ENCODE data around the gene CSTF3. TPM values are rescaled to one million over a fixed set of nuclear protein-coding genes. Genes with fewer than 3 reads are reported as not detected.

The CSTF3 gene
- total RNA-seq, 2 experiments from 2014 or later: 31.9 to 55.7 TPM

GRCh38 chr11:33195462-33196173 lies 34.3 kb upstream of the CSTF3 start:
- POLR2A ChIA-PET: interaction anchor here (0.6 to 0.7 kb wide), 3 partner anchors 29 to 877 kb away, joined by 3 to 4 read pairs (median 3); no protein-coding TSS in a partner anchor
- Histone ChIP-seq H3K9me3 (ENCODE audit: low read length) (no peaks in the 10 kb centered on the region), H3K4me2 (ENCODE audit: low read length) (no peak overlapping the region), H3K79me2 (ENCODE audit: insufficient read depth, low read depth, low read length) (no peaks in the 10 kb centered on the region), H3K9me2 (ENCODE audit: insufficient read depth, low read length) (no peaks in the 10 kb centered on the region), H3K27ac (ENCODE audit: low read depth, low read length, poor library complexity, severe bottlenecking) (no peak overlapping the region), H3K36me3 (ENCODE audit: insufficient read depth, low read length) (no peaks in the 10 kb centered on the region), H4K20me1 (ENCODE audit: insufficient read depth, low read length) (no peaks in the 10 kb centered on the region), H2AFZ (ENCODE audit: low read length) (no peak overlapping the region), H3K4me1 (ENCODE audit: insufficient read depth, low read length, poor library complexity, severe bottlenecking) (no peaks in the 10 kb centered on the region), H3K4me3 (ENCODE audit: low read depth, low read length, poor library complexity, severe bottlenecking) (no peak overlapping the region)
- intact Hi-C loops (cut with micrococcal nuclease; ENCODE audit: unreplicated experiment): no loop called here
- DNase-seq (ENCODE audit: low spot score): no peak
- TF ChIP-seq CTCF (conservative IDR thresholded peaks at IDR 0.05; ENCODE audit: low read length): no peak
- no peak for TF ChIP-seq EZH2phosphoT487 (IDR thresholded peaks at IDR 0.05; ENCODE audit: borderline replicate concordance, low read depth, low read length)
- CTCF ChIA-PET (ENCODE audit: unreplicated experiment): no interaction called here
- no TSS peak for BruUV-seq (replicated peaks)

- Histone ChIP-seq H3K79me2 (ENCODE audit: insufficient read depth, low read depth, low read length) (no peaks in the 10 kb centered on the region), H3K4me3 (ENCODE audit: low read depth, low read length, poor library complexity, severe bottlenecking) (no peak overlapping the region), H3K4me1 (ENCODE audit: insufficient read depth, low read length, poor library complexity, severe bottlenecking) (no peaks in the 10 kb centered on the region), H3K9me3 (ENCODE audit: low read length) (no peaks in the 10 kb centered on the region), H3K9me2 (ENCODE audit: insufficient read depth, low read length) (no peaks in the 10 kb centered on the region), H2AFZ (ENCODE audit: low read length) (no peak overlapping the region), H3K4me2 (ENCODE audit: low read length) (no peak overlapping the region), H4K20me1 (ENCODE audit: insufficient read depth, low read length) (no peaks in the 10 kb centered on the region), H3K27ac (ENCODE audit: low read depth, low read length, poor library complexity, severe bottlenecking) (no peak overlapping the region), H3K36me3 (ENCODE audit: insufficient read depth, low read length) (no peaks in the 10 kb centered on the region)
- POLR2A ChIA-PET: interaction anchor here (0.6 to 0.7 kb wide), 2 partner anchors 10 to 584 kb away, joined by 3 read pairs; no protein-coding TSS in a partner anchor
- intact Hi-C loops (cut with micrococcal nuclease; ENCODE audit: unreplicated experiment): no loop called here
- BruUV-seq (replicated peaks): no TSS peak
- no peak for DNase-seq (ENCODE audit: low spot score)
- CTCF ChIA-PET (ENCODE audit: unreplicated experiment): no interaction called here
- TF ChIP-seq EZH2phosphoT487 (IDR thresholded peaks at IDR 0.05; ENCODE audit: borderline replicate concordance, low read depth, low read length) (no peak), CTCF (conservative IDR thresholded peaks at IDR 0.05; ENCODE audit: low read length) (no peak)
These were observed 33.2 kb upstream of the CSTF3 start for GRCh38 chr11:33194455-33194854.

- no peak overlapping the region for H3K27ac ChIP-seq (ENCODE audit: low read depth, low read length, poor library complexity, severe bottlenecking)
- H2AFZ ChIP-seq (ENCODE audit: low read length): no peak overlapping the region
- H3K9me2 ChIP-seq (ENCODE audit: insufficient read depth, low read length): no peaks in the 10 kb centered on the region
- H3K4me2 ChIP-seq (ENCODE audit: low read length): no peak overlapping the region
- no peaks in the 10 kb centered on the region for H3K79me2 ChIP-seq (ENCODE audit: insufficient read depth, low read depth, low read length)
- POLR2A ChIA-PET: interaction anchor here (0.6 kb wide), 4 partner anchors 83 to 824 kb away, joined by 3 to 4 read pairs (median 3); no protein-coding TSS in a partner anchor
- no peaks in the 10 kb centered on the region for H3K36me3 ChIP-seq (ENCODE audit: insufficient read depth, low read length)
- DNase-seq (ENCODE audit: low spot score): no peak
- CTCF ChIA-PET (ENCODE audit: unreplicated experiment): no interaction called here
- no peak for TF ChIP-seq CTCF (conservative IDR thresholded peaks at IDR 0.05; ENCODE audit: low read length)
- TF ChIP-seq EZH2phosphoT487 (IDR thresholded peaks at IDR 0.05; ENCODE audit: borderline replicate concordance, low read depth, low read length): no peak
- intact Hi-C loops (cut with micrococcal nuclease; ENCODE audit: unreplicated experiment): no loop called here
- no TSS peak for BruUV-seq (replicated peaks)
- H3K9me3 ChIP-seq (ENCODE audit: low read length): no peaks in the 10 kb centered on the region
- no peaks in the 10 kb centered on the region for H3K4me1 ChIP-seq (ENCODE audit: insufficient read depth, low read length, poor library complexity, severe bottlenecking)
- no peak overlapping the region for H3K4me3 ChIP-seq (ENCODE audit: low read depth, low read length, poor library complexity, severe bottlenecking)
- H4K20me1 ChIP-seq (ENCODE audit: insufficient read depth, low read length): no peaks in the 10 kb centered on the region
These were observed 30.2 kb upstream of the CSTF3 start for GRCh38 chr11:33191467-33191866.

Data from OCI-LY7 (cell line).